Activated naive CD4-positive, alpha-beta T cell treated with anti-CD3 and anti-CD28 coated beads, Interleukin-2, amount 50 U/mL, for 72 hours (primary cell): Measurements from ENCODE around the gene LAMB2. TPM values are rescaled to one million over a fixed set of nuclear protein-coding genes. Genes with fewer than 3 reads are reported as not detected.

Experiments used
- total RNA-seq, 2 donors: library from RNA; stranded (reverse); gene quantifications; one replicate each; pipeline ENCODE4 v1.2.3, GENCODE V29; 2022

LAMB2 gene
- total RNA-seq, 2 donors from 2014 or later = 1.4 TPM; not detected in 1

Other genes with a start within 250 kb of the LAMB2 start
- gene SLC25A20, start 234.2 kb downstream of the LAMB2 start, total RNA-seq = 10 to 100 TPM; 18.3 to 20.5 TPM
- 100 to 1,000 TPM; 116 to 127 TPM for gene ARIH2, start 214.2 kb downstream of the LAMB2 start, total RNA-seq
- gene P4HTM, start 142.8 kb downstream of the LAMB2 start, total RNA-seq = 10 to 100 TPM; 24.3 to 33.3 TPM
- gene WDR6, start 125.7 kb downstream of the LAMB2 start, total RNA-seq = 100 to 1,000 TPM; 140 to 173 TPM
- 10 to 100 TPM; 22.9 to 27.1 TPM for gene DALRD3, start 114.5 kb downstream of the LAMB2 start, total RNA-seq
- gene NDUFAF3, start 110.9 kb downstream of the LAMB2 start, total RNA-seq = 10 to 100 TPM; 60.3 to 80.8 TPM
- gene IMPDH2, start 103.7 kb downstream of the LAMB2 start, total RNA-seq = 100 to 1,000 TPM; 538 to 637 TPM
- 100 to 1,000 TPM; 126 to 150 TPM for gene QRICH1, start 39.0 kb downstream of the LAMB2 start, total RNA-seq
- 100 to 1,000 TPM; 268 to 378 TPM for gene QARS1, start 28.3 kb downstream of the LAMB2 start, total RNA-seq
- gene USP19, start 12.2 kb downstream of the LAMB2 start, total RNA-seq = 10 to 100 TPM; 40.8 to 46.7 TPM
- gene CCDC71, start 33.3 kb upstream of the LAMB2 start, total RNA-seq = 10 to 100 TPM; 10.2 to 20.3 TPM
- 1 to 10 TPM; 3.1 to 4.9 TPM for gene KLHDC8B, start 38.5 kb upstream of the LAMB2 start, total RNA-seq
- gene C3orf62, start 144.2 kb upstream of the LAMB2 start, total RNA-seq = 1 to 10 TPM; 4.3 to 5.4 TPM
- 10 to 100 TPM; 76.0 to 92.8 TPM for gene USP4, start 207.0 kb upstream of the LAMB2 start, total RNA-seq
- gene GPX1, start 225.3 kb upstream of the LAMB2 start, total RNA-seq = 100 to 1,000 TPM; 180 to 264 TPM